K562 (cell line): ENCODE results near the gene SLC25A1. TPM values are rescaled to one million over a fixed set of nuclear protein-coding genes. Genes with fewer than 3 reads are reported as not detected.

Source experiments
- ATAC-seq: fragments of 200-7000 bp; cut with Tn5 transposase; 3 replicates; pipeline ENCODE4 v1.9.1; 2020; ENCODE audit warnings: moderate library complexity
- BruUV-seq: library from RNA; stranded (reverse); fragments of 400-500 nt; replicated peaks from 2 replicates; lab custom pipeline; 2021; lab: Mats Ljungman, UMichigan
- CTCF ChIA-PET: fragments of 300-600 bp; formaldehyde crosslinking; extraction: SDS; loops from one replicate; lab custom pipeline; 2021; ENCODE audit warnings: low intra/inter-chr PET ratio; lab: Yijun Ruan, JAX
- POLR2A ChIA-PET: fragments of 300-600, 350-650 bp; sonication (Branson Sonifier 250); formaldehyde crosslinking; extraction: SDS; loops from one replicate; lab custom pipeline; 2021; ENCODE audit warnings: antibody characterized with exemption, inconsistent platforms; lab: Yijun Ruan, JAX
- DNase-seq, 4 experiments: peaks; one replicate each; pipeline versions ENCODE4 v3.0.0 to v3.0.0-alpha.2; 2011 to 2018; ENCODE audit warnings: low spot score in 3 of 4, mixed read lengths in 3 of 4; ENCODE audit errors: extremely low read depth in 1 of 4
- FAIRE-seq: peaks from 2 replicates; lab custom pipeline; 2011; peaks lifted over from hg19 to GRCh38; lab: Jason Lieb, UNC
- H2AFZ ChIP-seq: 2 replicates; pipeline ENCODE4 v1.6.0; 2011; ENCODE audit warnings: low read depth, low read length, control low read depth, inconsistent platforms
- H3K27ac ChIP-seq: fragments of 200-600 bp; 3 replicates; pipeline ENCODE4 v1.8.0; 2011; ENCODE audit warnings: low read depth, mild to moderate bottlenecking, control low read depth, inconsistent platforms, low read length, moderate library complexity, mixed read lengths; ENCODE audit errors: extremely low read depth
- H3K27me3 ChIP-seq, 2 experiments: fragments of 300-600 bp in 1 of 2; 2 replicates in 1 of 2; 3 replicates in 1 of 2; pipeline versions ENCODE4 v1.6.0 to v1.8.0; 2011; ENCODE audit warnings: inconsistent platforms in 2 of 2, low read length in 2 of 2, mild to moderate bottlenecking in 1 of 2, mixed read lengths in 1 of 2, moderate library complexity in 1 of 2; ENCODE audit not compliant: control insufficient read depth in 2 of 2, insufficient read depth in 2 of 2
- H3K36me3 ChIP-seq: fragments of 300-600 bp; 3 replicates; pipeline ENCODE4 v1.8.0; 2011; ENCODE audit warnings: mild to moderate bottlenecking, low read length, inconsistent platforms; ENCODE audit not compliant: control insufficient read depth, insufficient read depth
- H3K4me1 ChIP-seq, 2 experiments: fragments of 200-600 bp in 1 of 2; replicated peaks in 1 of 2; 2 replicates in 1 of 2; 3 replicates in 1 of 2; pipeline versions ENCODE4 v1.5.1 to v1.8.0; 2011; ENCODE audit warnings: inconsistent platforms in 2 of 2, low read length in 2 of 2, mild to moderate bottlenecking in 1 of 2, mixed read lengths in 1 of 2, moderate library complexity in 1 of 2; ENCODE audit not compliant: control insufficient read depth in 2 of 2, insufficient read depth in 2 of 2
- H3K4me2 ChIP-seq: 2 replicates; pipeline ENCODE4 v1.6.1; 2011; ENCODE audit warnings: low read length, control low read depth, inconsistent platforms, mixed read lengths; ENCODE audit not compliant: insufficient read depth
- H3K4me3 ChIP-seq: fragments of 200-600 bp; sonication (generic), shearing (Covaris generic); 2 replicates; pipeline ENCODE4 v1.5.1; 2016; ENCODE audit warnings: control low read depth, inconsistent platforms
- H3K79me2 ChIP-seq: fragments of 200-600 bp; 3 replicates; pipeline ENCODE4 v1.8.0; 2011; ENCODE audit warnings: low read length, inconsistent platforms; ENCODE audit not compliant: control insufficient read depth, insufficient read depth
- H3K9ac ChIP-seq, 2 experiments: 2 replicates each; pipeline versions ENCODE4 v1.6.0 to v1.6.1; 2011; ENCODE audit warnings: low read depth in 2 of 2, low read length in 2 of 2, control low read depth in 1 of 2, inconsistent platforms in 1 of 2, mild to moderate bottlenecking in 1 of 2, mixed read lengths in 1 of 2; ENCODE audit not compliant: insufficient read depth in 1 of 2
- H3K9me1 ChIP-seq: one replicate; pipeline ENCODE4 v1.6.0; 2011; ENCODE audit warnings: inconsistent platforms, mild to moderate bottlenecking, low read length, moderate library complexity; ENCODE audit not compliant: control insufficient read depth, insufficient read depth
- H3K9me3 ChIP-seq: replicated peaks from 2 replicates; pipeline ENCODE4 v1.5.1; 2011; ENCODE audit warnings: low read depth, low read length, inconsistent platforms; ENCODE audit not compliant: control insufficient read depth, insufficient read depth
- H4K20me1 ChIP-seq: replicated peaks from 2 replicates; pipeline ENCODE4 v1.6.1; 2011; ENCODE audit warnings: low read length, inconsistent platforms, mixed read lengths; ENCODE audit not compliant: control insufficient read depth, insufficient read depth
- IRF2 ChIP-seq: sonication (generic); formaldehyde crosslinking; IDR thresholded peaks from 2 replicates; pipeline ENCODE4 v1.8.1; 2022; ENCODE audit warnings: mild to moderate bottlenecking, missing genetic modification reagents
- NBN ChIP-seq: fragments of 450-650 bp; IDR thresholded peaks from 2 replicates; pipeline ENCODE4 v1.6.1; 2016; ENCODE audit warnings: low read depth, mild to moderate bottlenecking
- TFAM ChIP-seq: fragments of 250-450 bp; sonication (Bioruptor Pico); conservative IDR thresholded peaks from 2 replicates; pipeline ENCODE4 v1.5.0; 2021; ENCODE audit warnings: mild to moderate bottlenecking, moderate library complexity
- TFAP4 ChIP-seq: sonication (generic); formaldehyde crosslinking; IDR thresholded peaks from 2 replicates; pipeline ENCODE4 v1.8.0; 2022; ENCODE audit warnings: missing genetic modification reagents, mild to moderate bottlenecking, moderate library complexity, borderline replicate concordance
- UBTF ChIP-seq, 2 experiments: IDR thresholded peaks; 2 replicates each; pipeline ENCODE4 v1.6.1; 2012; ENCODE audit warnings: improper control_type of control experiment in 2 of 2, low read depth in 2 of 2, low read length in 2 of 2, borderline replicate concordance in 1 of 2
- ZBTB1 ChIP-seq: sonication (generic); formaldehyde crosslinking; IDR thresholded peaks from 2 replicates; pipeline ENCODE4 v1.8.1; 2023; ENCODE audit warnings: missing genetic modification reagents, low read depth, mild to moderate bottlenecking, borderline replicate concordance
- ZNF124 ChIP-seq: sonication (generic); formaldehyde crosslinking; IDR thresholded peaks from 2 replicates; pipeline ENCODE4 v1.8.1; 2022; ENCODE audit warnings: missing genetic modification reagents
- ZNF354B ChIP-seq: fragments of 250-450 bp; sonication (Bioruptor Pico); IDR thresholded peaks from 2 replicates; pipeline ENCODE4 v1.4.0; 2020
- WGBS: fragments of 100-300 bp; shearing (Covaris generic); methylation state at CpG from one replicate; pipeline ENCODE4 v1.1.6; 2016; ENCODE audit warnings: low coverage, mixed read lengths; ENCODE audit not compliant: insufficient coverage; ENCODE audit errors: missing lambda C conversion rate; 5-methylcytosine and 5-hydroxymethylcytosine counted together
- in situ Hi-C: fragments of 300-500 bp; cut with MboI; formaldehyde crosslinking; loops from 4 replicates; pipeline ENCODE4 v1.15.0; 2018; ENCODE audit warnings: inconsistent platforms, mixed read lengths
- intact Hi-C: fragments of 100-400 bp; cut with micrococcal nuclease; formaldehyde crosslinking; loops from 2 replicates; pipeline ENCODE4 v1.14.2; 2022
- polyA plus RNA-seq, 8 experiments: library from polyadenylated mRNA; depleted of rRNA in 4 of 8; stranded (reverse) in 5 of 8; unstranded in 3 of 8; fragments of >200 nt; fragmentation: Nextera tagmentation in 2 of 8; fragmentation: Illumina TruSeq in 1 of 8; extraction: Ambion mirVana in 2 of 8; extraction: Trizol in 1 of 8; gene quantifications; 2 replicates each; pipeline versions ENCODE4 v1.2.1 to v1.2.3, GENCODE V29; 2011 to 2014; ENCODE audit warnings: inconsistent platforms in 1 of 8, missing spikeins in 1 of 8
- total RNA-seq, 7 experiments: library from RNA; depleted of rRNA in 6 of 7; stranded (reverse); fragments of >200 nt in 6 of 7; fragmentation: Illumina TruSeq in 2 of 7; extraction: Trizol in 2 of 7; gene quantifications; 2 replicates each; pipeline versions ENCODE4 v1.2.1 to v1.2.3, GENCODE V29; 2011 to 2021; ENCODE audit warnings: low replicate concordance in 1 of 7

Gene SLC25A1
- total and polyA plus RNA-seq, 9 of the 15 experiments (the other 6 are each of a cell fraction or from before 2014, with no cell fraction given), result 11.0 to 408 (median 110) TPM

- H3K4me3 ChIP-seq, result no peak overlapping the region
- WGBS, result 91% methylated on average over 13 of the region's 13 CpGs
- ChIA-PET CTCF (no interaction called here), POLR2A (interaction anchor here (0.5 to 3.8 kb wide), 14 partner anchors 9 to 1524 kb away, joined by 3 to 31 read pairs (median 4); partner anchors contain the start of genes DGCR2 and ESS2)
- H4K20me1 ChIP-seq, result peaks cover 17% of the 10 kb centered on the region; the same call in 1 of the 2 replicates
- no peaks in the 10 kb centered on the region for H3K79me2 ChIP-seq
- intact Hi-C loops (loop anchor here (10.0 kb wide), 1 partner anchor 59 kb away; no protein-coding TSS in a partner anchor), in situ Hi-C loops (no loop called here)
- H3K27ac ChIP-seq, result no peak overlapping the region
- peaks cover 15% of the 10 kb centered on the region for H3K9me1 ChIP-seq
- no peak for FAIRE-seq
- no peaks in the 10 kb centered on the region for H3K27me3 ChIP-seq
- no peak for ATAC-seq
- H3K9me3 ChIP-seq, result no peaks in the 10 kb centered on the region
- H3K9ac ChIP-seq, result peak overlapping the region in 1 of 2 experiments; percentile 5; a peak in 1 of 4 replicates
- DNase-seq, result no peak
- H3K4me2 ChIP-seq, result no peak overlapping the region
- H3K36me3 ChIP-seq, result peaks cover 70% of the 10 kb centered on the region
- peaks cover 0 to 41% of the 10 kb centered on the region in 2 experiments; a peak in 1 of 5 replicates for H3K4me1 ChIP-seq
- BruUV-seq, result no TSS peak
- H2AFZ ChIP-seq, result no peak overlapping the region
- TF ChIP-seq ZBTB1 (CRISPR knock-in tag) (0 out of 2 replicates have a peak, but pooled peaks have one; percentile 28), IRF2 (CRISPR knock-in tag) (peak; percentile 84; the same call in 1 of the 2 replicates), TFAP4 (0 out of 2 replicates have a peak, but pooled peaks have one; percentile 2), TFAM (CRISPR knock-in tag) (no peak), UBTF (IDR thresholded peaks at IDR 0.05; ENCODE audit: borderline replicate concordance in 1 of 2, low read depth in 2 of 2, low read length in 2 of 2) (no peak), ZNF124 (CRISPR knock-in tag) (peak; percentile 75; the same call in 1 of the 2 replicates), ZNF354B (CRISPR knock-in tag) (no peak), NBN (no peak)
These were observed 45.0 kb downstream of the SLC25A1 start for GRCh38 chr22:19133561-19133960.
